OCI-LY3 (cell line): ENCODE results near the gene PRCC.

Experiments used
- EZH2phosphoT487 ChIP-seq: fragments of 200-600 bp; shearing (Covaris generic); IDR thresholded peaks from 2 replicates; pipeline ENCODE4 v1.6.1; 2018; ENCODE audit warnings: antibody characterized with exemption, mixed run types, low read depth
- TF ChIP-seq, protein P1 (sequence below): fragments of 200-600, 300-600 bp; sonication (generic); IDR thresholded peaks from 2 replicates; pipeline ENCODE4 v1.5.1; 2014; ENCODE audit warnings: antibody characterized with exemption, low read length, low read depth

DNA sequence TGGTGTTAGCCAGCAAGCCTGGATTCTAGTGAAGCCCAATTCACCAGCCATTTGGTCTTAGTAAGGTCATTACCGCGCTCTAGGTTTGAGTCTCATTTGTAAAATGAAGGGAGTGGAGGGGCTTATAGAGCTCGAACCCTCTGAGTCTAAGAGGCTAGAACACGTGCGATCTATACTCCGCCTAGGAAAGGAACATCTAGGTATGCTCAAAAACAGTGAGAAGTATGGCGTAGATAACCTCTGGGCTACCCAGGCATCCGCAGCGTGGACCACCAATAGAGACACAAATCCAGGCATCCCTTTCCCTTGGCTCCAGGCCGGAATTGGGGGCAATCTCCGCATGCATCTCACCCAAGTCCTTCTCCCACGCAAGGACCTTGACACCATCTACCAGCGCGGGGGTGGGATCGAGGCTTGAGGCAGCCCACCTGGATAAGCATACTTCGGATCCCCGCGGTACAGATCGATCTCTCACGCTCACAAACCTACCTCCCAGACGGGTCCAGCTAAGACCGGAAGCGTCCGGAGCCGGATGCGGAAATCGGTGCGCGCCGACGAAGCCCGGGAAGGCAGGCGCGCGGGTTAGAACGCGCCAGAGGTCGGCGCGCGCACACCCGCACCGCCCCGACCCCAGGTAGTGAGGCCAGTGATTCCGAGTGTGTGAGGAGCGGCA lies 39.3 kb upstream of the PRCC start, which contains the start of gene METTL25B:
- TF ChIP-seq, protein P1, sequence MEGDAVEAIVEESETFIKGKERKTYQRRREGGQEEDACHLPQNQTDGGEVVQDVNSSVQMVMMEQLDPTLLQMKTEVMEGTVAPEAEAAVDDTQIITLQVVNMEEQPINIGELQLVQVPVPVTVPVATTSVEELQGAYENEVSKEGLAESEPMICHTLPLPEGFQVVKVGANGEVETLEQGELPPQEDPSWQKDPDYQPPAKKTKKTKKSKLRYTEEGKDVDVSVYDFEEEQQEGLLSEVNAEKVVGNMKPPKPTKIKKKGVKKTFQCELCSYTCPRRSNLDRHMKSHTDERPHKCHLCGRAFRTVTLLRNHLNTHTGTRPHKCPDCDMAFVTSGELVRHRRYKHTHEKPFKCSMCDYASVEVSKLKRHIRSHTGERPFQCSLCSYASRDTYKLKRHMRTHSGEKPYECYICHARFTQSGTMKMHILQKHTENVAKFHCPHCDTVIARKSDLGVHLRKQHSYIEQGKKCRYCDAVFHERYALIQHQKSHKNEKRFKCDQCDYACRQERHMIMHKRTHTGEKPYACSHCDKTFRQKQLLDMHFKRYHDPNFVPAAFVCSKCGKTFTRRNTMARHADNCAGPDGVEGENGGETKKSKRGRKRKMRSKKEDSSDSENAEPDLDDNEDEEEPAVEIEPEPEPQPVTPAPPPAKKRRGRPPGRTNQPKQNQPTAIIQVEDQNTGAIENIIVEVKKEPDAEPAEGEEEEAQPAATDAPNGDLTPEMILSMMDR, result no peak
- no peak for TF ChIP-seq EZH2phosphoT487
